Uterus (tissue), 4 donors: Measurements from ENCODE around the gene PFKL. TPM values are rescaled to one million over a fixed set of nuclear protein-coding genes. Genes with fewer than 3 reads are reported as not detected.
"Not testable (repeated sequence)": the region's sequence is repeated elsewhere in the genome, so short reads cannot be mapped to it uniquely, and the experiment has no call there.

Experiments used
- DNase-seq, 2 donors: peaks; one replicate each; pipeline ENCODE4 v3.0.0-alpha.2; 2019 to 2020
- H3K27ac ChIP-seq, 2 donors: fragments of 200-600 bp; sonication (generic); 1 replicate in 1 of 2; 2 replicates in 1 of 2; pipeline ENCODE4 v1.5.1; 2016 to 2018
- H3K27me3 ChIP-seq, 2 donors: fragments of 200-600 bp; sonication (generic); one replicate each; pipeline ENCODE4 v1.5.1; 2018 to 2019; ENCODE audit warnings: control low read depth in 1 of 2
- H3K36me3 ChIP-seq, 2 donors: fragments of 200-600 bp; sonication (generic); one replicate each; pipeline ENCODE4 v1.5.1; 2019; ENCODE audit warnings: control low read depth in 1 of 2
- H3K4me1 ChIP-seq, 2 donors: fragments of 200-600 bp; sonication (generic); one replicate each; pipeline ENCODE4 v1.5.1; 2018 to 2019; ENCODE audit warnings: control low read depth in 1 of 2
- H3K4me3 ChIP-seq, 2 donors: fragments of 200-600 bp; sonication (generic); 1 replicate in 1 of 2; 2 replicates in 1 of 2; pipeline ENCODE4 v1.5.1; 2018 to 2019; ENCODE audit warnings: mild to moderate bottlenecking in 1 of 2
- H3K9me3 ChIP-seq, 2 donors: fragments of 200-600 bp; sonication (generic); one replicate each; pipeline ENCODE4 v1.5.1; 2019; ENCODE audit warnings: control low read depth in 1 of 2
- CTCF ChIP-seq, 4 experiments: fragments of 200-600 bp in 2 of 4; fragments of 450-650 bp in 2 of 4; sonication (generic) in 2 of 4; IDR thresholded peaks; one replicate each; pipeline ENCODE4 v1.5.1; 2016 to 2019; ENCODE audit warnings: antibody characterized with exemption in 4 of 4, mild to moderate bottlenecking in 2 of 4, moderate library complexity in 1 of 4
- POLR2A ChIP-seq, 2 donors: fragments of 450-650 bp; IDR thresholded peaks; one replicate each; pipeline ENCODE4 v1.6.1; 2016; ENCODE audit warnings: antibody characterized with exemption in 2 of 2, mild to moderate bottlenecking in 1 of 2, moderate library complexity in 1 of 2
- intact Hi-C: fragments of 100-400 bp; cut with DNase I; formaldehyde crosslinking; loops from one replicate; pipeline ENCODE4 v1.15.1; 2023; ENCODE audit warnings: low total_unique reads
- total RNA-seq, 4 donors: library from RNA; depleted of rRNA in 3 of 4; stranded (reverse); fragments of >200 nt in 3 of 4; gene quantifications; one replicate each; pipeline versions ENCODE4 v1.1.0 to v1.2.4, GENCODE V29; 2014 to 2023
- donor health status: DM: yes; HTN: yes; CAD: no.

The PFKL gene
- total RNA-seq, 4 donors from 2014 or later: 36.5 to 144 (median 75.4) TPM

GRCh38 chr21:44356636-44357035 lies 56.8 kb downstream of the PFKL start:
- Histone ChIP-seq H3K36me3 (no peaks in the 10 kb centered on the region), H3K27ac (no peak overlapping the region), H3K27me3 (no peaks in the 10 kb centered on the region), H3K9me3 (no peaks in the 10 kb centered on the region), H3K4me1 (no peaks in the 10 kb centered on the region), H3K4me3 (no peak overlapping the region)
- TF ChIP-seq POLR2A (IDR thresholded peaks at IDR 0.05) (no peak), CTCF (IDR thresholded peaks at IDR 0.05) (no peak)
- intact Hi-C loops: no loop called here
- DNase-seq: no peak

GRCh38 chr21:44357064-44357837 lies 57.4 kb downstream of the PFKL start:
- H3K36me3 ChIP-seq: no peaks in the 10 kb centered on the region
- no peak overlapping the region for H3K27ac ChIP-seq
- no peak for DNase-seq
- intact Hi-C loops: no loop called here
- TF ChIP-seq CTCF (IDR thresholded peaks at IDR 0.05): no peak
- H3K4me1 ChIP-seq: no peaks in the 10 kb centered on the region
- H3K27me3 ChIP-seq: no peaks in the 10 kb centered on the region
- H3K9me3 ChIP-seq: no peaks in the 10 kb centered on the region
- no peak overlapping the region for H3K4me3 ChIP-seq

GRCh38 chr21:44359396-44359795 lies 59.5 kb downstream of the PFKL start:
- H3K4me1 ChIP-seq: no peaks in the 10 kb centered on the region
- no peak overlapping the region for H3K27ac ChIP-seq
- TF ChIP-seq POLR2A (IDR thresholded peaks at IDR 0.05) (no peak), CTCF (IDR thresholded peaks at IDR 0.05) (no peak)
- H3K36me3 ChIP-seq: no peaks in the 10 kb centered on the region
- DNase-seq: no peak
- intact Hi-C loops: no loop called here
- no peaks in the 10 kb centered on the region for H3K9me3 ChIP-seq
- H3K4me3 ChIP-seq: no peak overlapping the region
- H3K27me3 ChIP-seq: no peaks in the 10 kb centered on the region

- H3K4me1 ChIP-seq: no peaks in the 10 kb centered on the region
- TF ChIP-seq CTCF (IDR thresholded peaks at IDR 0.05): no peak
- TF ChIP-seq POLR2A (IDR thresholded peaks at IDR 0.05): no peak
- H3K9me3 ChIP-seq: no peaks in the 10 kb centered on the region
- no peak overlapping the region for H3K27ac ChIP-seq
- DNase-seq: no peak
- intact Hi-C loops: no loop called here
- H3K4me3 ChIP-seq: no peak overlapping the region
- H3K27me3 ChIP-seq: no peaks in the 10 kb centered on the region
- H3K36me3 ChIP-seq: no peaks in the 10 kb centered on the region
Measured at GRCh38 chr21:44360159-44360558, 60.3 kb downstream of the PFKL start.

- H3K4me1 ChIP-seq, H3K4me3 ChIP-seq, H3K27me3 ChIP-seq, H3K9me3 ChIP-seq, H3K27ac ChIP-seq, intact Hi-C loops, DNase-seq, H3K36me3 ChIP-seq: not testable (repeated sequence)
Measured at GRCh38 chr21:44361903-44362302, 62.0 kb downstream of the PFKL start.

- TF ChIP-seq POLR2A (IDR thresholded peaks at IDR 0.05): no peak
- TF ChIP-seq CTCF (IDR thresholded peaks at IDR 0.05): no peak
Measured at GRCh38 chr21:44363278-44363677, 63.4 kb downstream of the PFKL start.

More at GRCh38 chr21:44363278-44363677, 63.4 kb downstream of the PFKL start:
- Histone ChIP-seq H3K9me3 (no peaks in the 10 kb centered on the region), H3K4me1 (no peaks in the 10 kb centered on the region), H3K27me3 (no peaks in the 10 kb centered on the region), H3K27ac (no peak overlapping the region), H3K4me3 (no peak overlapping the region), H3K36me3 (no peaks in the 10 kb centered on the region)
- DNase-seq: no peak
- intact Hi-C loops: no loop called here
